GM12873 (cell line): ENCODE data around the gene MLPH.
A peak's percentile ranks its signal among the peaks of the same experiment; 100 is the strongest.

ENCODE experiments used
- CTCF ChIP-seq: IDR thresholded peaks from 2 replicates; pipeline ENCODE4 v1.5.1; 2012; ENCODE audit warnings: low read depth, mild to moderate bottlenecking, moderate library complexity, low read length, control low read depth; ENCODE audit not compliant: insufficient read depth; ENCODE audit errors: missing control alignments

The MLPH gene

GRCh38 chr2:237568121-237568660, 81.1 kb downstream of the MLPH start:
- TF ChIP-seq CTCF = no peak

GRCh38 chr2:237569041-237569440, 82.0 kb downstream of the MLPH start:
- TF ChIP-seq CTCF = no peak

- TF ChIP-seq CTCF = no peak
Observed at GRCh38 chr2:237569896-237570295, 82.8 kb downstream of the MLPH start.

GRCh38 chr2:237570776-237571335, 83.8 kb downstream of the MLPH start:
- TF ChIP-seq CTCF = no peak

- no peak for TF ChIP-seq CTCF
Observed at GRCh38 chr2:237571551-237571950, 84.5 kb downstream of the MLPH start.

- peak; percentile 93 for TF ChIP-seq CTCF
Observed at GRCh38 chr2:237572021-237572741, 85.1 kb downstream of the MLPH start.

GRCh38 chr2:237572742-237573101, 85.7 kb downstream of the MLPH start:
- no peak for TF ChIP-seq CTCF
